K562 (cell line): Measurements from ENCODE around the gene CHCHD6.

Experiments used
- CTCF ChIP-seq, 3 experiments: IDR thresholded peaks in 2 of 3; conservative IDR thresholded peaks in 1 of 3; 2 replicates each; pipeline ENCODE4 v1.5.1; 2011 to 2012; ENCODE audit warnings: low read length in 3 of 3, mild to moderate bottlenecking in 3 of 3, control low read depth in 2 of 3, improper control_type of control experiment in 1 of 3, inconsistent platforms in 1 of 3, low read depth in 1 of 3, mixed read lengths in 1 of 3, moderate library complexity in 1 of 3; ENCODE audit not compliant: insufficient read depth in 2 of 3
- POLR2A ChIP-seq: fragments of 450-650 bp; conservative IDR thresholded peaks from 2 replicates; pipeline ENCODE4 v1.6.1; 2016
- PTBP1 ChIP-seq: fragments of 200-400 bp; formaldehyde crosslinking; IDR thresholded peaks from 2 replicates; pipeline ENCODE4 v1.6.1; 2017; ENCODE audit warnings: low read depth, low read length
- RFX5 ChIP-seq: IDR thresholded peaks from 2 replicates; pipeline ENCODE4 v1.6.1; 2011; ENCODE audit warnings: low read depth, mild to moderate bottlenecking, improper control_type of control experiment, low read length

- TF ChIP-seq POLR2A (no peak), CTCF (IDR thresholded peaks at IDR 0.05 in 2 of 3, conservative IDR thresholded peaks at IDR 0.05 in 1 of 3; ENCODE audit: insufficient read depth in 2 of 3, low read depth in 1 of 3, low read length in 3 of 3) (no peak), RFX5 (no peak), PTBP1 (no peak)
Measured at GRCh38 chr3:126858401-126858800, 154.4 kb downstream of the CHCHD6 start.
